Measurements from ENCODE around the gene CATSPER3.

The CATSPER3 gene

DNA sequence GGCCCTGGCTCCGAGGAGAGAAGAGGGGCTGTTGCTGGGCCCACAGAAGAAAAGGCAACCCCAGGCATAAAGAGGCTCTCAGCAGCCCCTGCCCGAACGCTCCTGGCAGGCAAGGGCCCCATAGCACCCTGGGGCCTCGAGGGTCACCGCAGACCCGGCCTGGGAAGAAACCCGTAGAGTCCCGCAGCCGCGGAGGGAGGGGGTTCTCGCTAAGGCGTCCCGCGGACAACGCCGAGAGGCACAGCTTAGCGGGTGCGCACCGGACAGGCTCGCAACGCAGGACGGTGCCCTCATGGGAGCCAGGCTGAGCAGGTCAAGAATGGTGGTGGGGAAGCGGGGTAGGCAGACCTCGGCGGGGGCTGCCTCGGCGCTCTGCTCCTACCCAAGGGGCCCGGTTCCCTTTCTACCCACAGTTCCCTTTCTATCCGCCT, 59.6 kb downstream of the CATSPER3 start:
- TF ChIP-seq POLR2AphosphoS5 (IDR thresholded peaks at IDR 0.05; ENCODE audit: low read depth, low read length) (no peak), POLR2A (IDR thresholded peaks at IDR 0.05; ENCODE audit: low read depth, low read length) (no peak), TAF1 (IDR thresholded peaks at IDR 0.05; ENCODE audit: borderline replicate concordance, low read depth, low read length) (no peak)
- DNase-seq (ENCODE audit: insufficient read length): no peak
- no peak for FAIRE-seq

- FAIRE-seq (no peak), DNase-seq (ENCODE audit: insufficient read length) (no peak)
- TF ChIP-seq POLR2AphosphoS5 (IDR thresholded peaks at IDR 0.05; ENCODE audit: low read depth, low read length) (no peak), POLR2A (IDR thresholded peaks at IDR 0.05; ENCODE audit: low read depth, low read length) (no peak), TAF1 (IDR thresholded peaks at IDR 0.05; ENCODE audit: borderline replicate concordance, low read depth, low read length) (no peak)
Observed at GRCh38 chr5:135027697-135028615, 60.2 kb downstream of the CATSPER3 start.

- no peak for FAIRE-seq
- DNase-seq (ENCODE audit: insufficient read length): no peak
- TF ChIP-seq TAF1 (IDR thresholded peaks at IDR 0.05; ENCODE audit: borderline replicate concordance, low read depth, low read length) (no peak), POLR2AphosphoS5 (IDR thresholded peaks at IDR 0.05; ENCODE audit: low read depth, low read length) (no peak), POLR2A (IDR thresholded peaks at IDR 0.05; ENCODE audit: low read depth, low read length) (no peak)
Observed at GRCh38 chr5:135028791-135029476, 61.2 kb downstream of the CATSPER3 start.

DNA sequence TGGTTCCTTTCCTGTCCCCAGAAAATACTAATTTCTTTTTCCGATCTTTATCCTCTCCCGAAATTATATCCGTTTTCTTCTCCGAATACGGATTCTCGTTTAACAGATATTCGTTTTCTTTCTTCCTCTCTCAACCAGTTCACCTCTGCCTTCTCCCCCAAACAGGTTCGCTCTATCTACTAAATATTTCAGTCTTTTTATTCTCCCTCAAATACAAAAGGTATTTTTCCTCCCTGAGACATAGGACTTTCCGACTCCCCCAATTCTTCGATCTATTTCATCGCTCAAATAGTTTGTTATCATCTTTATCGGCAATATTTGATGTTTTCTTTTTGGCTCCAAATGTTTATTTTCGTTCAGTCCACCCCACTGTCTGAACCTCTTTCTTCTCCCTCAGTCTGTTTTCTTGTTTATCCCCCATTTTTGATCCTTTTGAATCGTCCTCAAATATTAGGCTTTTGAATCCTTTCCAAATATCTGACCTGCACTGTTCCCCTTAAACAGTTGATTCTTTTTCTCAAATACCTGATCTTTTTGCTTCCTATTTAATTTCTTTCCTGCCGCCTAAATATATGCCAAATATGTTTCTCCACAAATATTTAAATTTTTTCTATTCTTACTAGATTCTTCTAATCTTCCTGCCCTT, 61.9 kb downstream of the CATSPER3 start:
- TF ChIP-seq POLR2A (IDR thresholded peaks at IDR 0.05; ENCODE audit: low read depth, low read length) (no peak), TAF1 (IDR thresholded peaks at IDR 0.05; ENCODE audit: borderline replicate concordance, low read depth, low read length) (no peak), POLR2AphosphoS5 (IDR thresholded peaks at IDR 0.05; ENCODE audit: low read depth, low read length) (no peak)
- FAIRE-seq (no peak), DNase-seq (ENCODE audit: insufficient read length) (no peak)

GRCh38 chr5:135030123-135030955, 62.6 kb downstream of the CATSPER3 start:
- FAIRE-seq (peak; percentile 5), DNase-seq (ENCODE audit: insufficient read length) (no peak)
- no peak for TF ChIP-seq POLR2A (IDR thresholded peaks at IDR 0.05; ENCODE audit: low read depth, low read length)
- no peak for TF ChIP-seq POLR2AphosphoS5 (IDR thresholded peaks at IDR 0.05; ENCODE audit: low read depth, low read length)
- TF ChIP-seq TAF1 (IDR thresholded peaks at IDR 0.05; ENCODE audit: borderline replicate concordance, low read depth, low read length): no peak

GRCh38 chr5:135030956-135031812, 63.5 kb downstream of the CATSPER3 start:
- no peak for DNase-seq (ENCODE audit: insufficient read length)
- TF ChIP-seq POLR2A (IDR thresholded peaks at IDR 0.05; ENCODE audit: low read depth, low read length) (no peak), TAF1 (IDR thresholded peaks at IDR 0.05; ENCODE audit: borderline replicate concordance, low read depth, low read length) (no peak), POLR2AphosphoS5 (IDR thresholded peaks at IDR 0.05; ENCODE audit: low read depth, low read length) (no peak)
- no peak for FAIRE-seq

DNA sequence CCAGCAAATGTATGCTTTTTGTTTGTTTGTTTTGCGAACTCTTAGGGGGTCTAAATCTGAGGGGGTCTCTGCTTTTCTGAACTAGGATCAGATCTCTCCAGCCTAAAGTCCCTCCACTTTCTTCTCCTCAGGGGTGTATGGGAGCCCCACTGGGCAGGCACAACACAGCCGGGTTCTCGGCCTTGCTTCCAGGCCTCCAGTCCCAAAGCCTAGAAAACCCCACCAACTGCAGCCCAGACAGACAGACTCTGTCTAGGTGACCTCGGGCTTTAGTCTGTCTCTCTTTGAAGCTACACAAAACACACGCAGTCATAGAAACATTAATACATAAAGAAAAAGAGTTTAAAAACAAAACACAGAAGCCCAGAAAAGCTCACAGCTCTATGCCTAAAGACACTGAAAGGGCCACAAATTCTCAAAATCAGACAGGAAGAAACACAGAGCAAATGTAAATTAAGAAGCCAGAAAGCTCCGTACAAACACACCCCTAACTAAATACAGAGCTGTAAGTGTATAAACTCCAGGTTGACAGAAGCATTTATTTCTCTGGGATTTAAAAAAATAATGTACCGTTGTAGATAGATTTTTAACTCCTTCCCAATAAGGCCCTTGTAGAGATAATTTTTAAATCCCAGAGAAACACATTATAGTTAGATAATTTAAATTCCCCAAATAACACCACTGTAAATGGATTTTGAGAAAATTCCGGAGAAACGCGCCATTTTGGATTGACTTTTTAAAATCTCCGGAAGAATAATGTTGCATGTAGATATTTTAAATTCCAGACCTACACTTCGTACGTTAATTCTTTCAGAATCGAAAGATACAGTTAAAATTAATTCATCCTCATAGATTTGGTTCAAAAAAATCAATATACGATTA, 64.3 kb downstream of the CATSPER3 start:
- TF ChIP-seq POLR2AphosphoS5 (IDR thresholded peaks at IDR 0.05; ENCODE audit: low read depth, low read length) (no peak), TAF1 (IDR thresholded peaks at IDR 0.05; ENCODE audit: borderline replicate concordance, low read depth, low read length) (no peak), POLR2A (IDR thresholded peaks at IDR 0.05; ENCODE audit: low read depth, low read length) (no peak)
- DNase-seq (ENCODE audit: insufficient read length) (no peak), FAIRE-seq (no peak)

- no peak for DNase-seq (ENCODE audit: insufficient read length)
- no peak for FAIRE-seq
- TF ChIP-seq TAF1 (IDR thresholded peaks at IDR 0.05; ENCODE audit: borderline replicate concordance, low read depth, low read length): no peak
Observed at GRCh38 chr5:135032695-135032998, 64.9 kb downstream of the CATSPER3 start.

DNA sequence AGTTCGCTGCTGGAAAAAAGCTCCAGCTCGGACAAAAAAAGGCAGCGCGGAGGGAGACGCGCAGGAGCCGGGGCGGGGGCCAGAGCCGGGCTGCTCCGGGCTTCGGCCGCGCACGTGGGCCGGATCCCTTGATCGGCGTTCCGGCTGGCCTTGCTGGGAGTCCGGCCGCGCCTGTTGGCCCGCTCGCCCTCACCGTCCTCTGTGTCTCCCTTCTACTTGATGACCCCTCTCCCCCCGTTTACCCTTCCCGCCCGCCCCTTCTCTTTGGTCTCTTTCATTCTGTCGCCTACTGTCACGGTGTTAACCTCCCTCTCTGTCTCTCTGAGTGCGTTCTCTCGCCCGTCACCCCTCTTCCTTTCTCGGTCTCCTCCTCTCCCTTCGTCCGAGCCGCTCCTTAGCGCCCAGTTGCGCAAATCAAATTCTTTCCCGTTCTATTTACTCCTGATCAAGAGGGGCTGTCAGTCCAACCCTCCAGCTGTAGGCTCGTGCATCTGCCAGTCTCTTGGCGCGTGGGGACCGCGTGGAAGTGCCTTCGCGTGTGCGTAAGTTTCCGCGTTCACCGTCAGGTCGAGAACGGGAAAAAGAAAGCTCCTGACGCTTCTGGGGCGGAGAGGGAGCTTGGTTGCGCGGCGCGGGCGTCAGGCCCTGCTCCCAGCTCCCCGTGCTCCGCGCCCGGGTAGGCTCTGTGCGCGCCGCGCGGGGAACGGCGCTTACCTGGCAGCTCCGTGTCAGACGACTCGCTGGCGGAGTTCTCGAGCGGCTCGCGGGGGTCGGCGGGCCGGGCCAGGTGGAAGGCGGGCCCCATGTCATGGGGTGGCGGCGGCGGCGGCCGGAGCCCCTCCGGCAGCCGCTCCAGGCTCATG, 65.5 kb downstream of the CATSPER3 start:
- TF ChIP-seq POLR2AphosphoS5 (IDR thresholded peaks at IDR 0.05; ENCODE audit: low read depth, low read length): no peak
- TF ChIP-seq TAF1 (IDR thresholded peaks at IDR 0.05; ENCODE audit: borderline replicate concordance, low read depth, low read length): no peak
- no peak for TF ChIP-seq POLR2A (IDR thresholded peaks at IDR 0.05; ENCODE audit: low read depth, low read length)
- DNase-seq (ENCODE audit: insufficient read length): no peak
- FAIRE-seq: peak; percentile 14

Measured in GM12892 (cell line).